Measurements from ENCODE around the gene TPM3.
"Not testable (repeated sequence)": the region's sequence is repeated elsewhere in the genome, so short reads cannot be mapped to it uniquely, and the experiment has no call there.

Gene TPM3

GRCh38 chr1:154145986-154146385, 45.9 kb downstream of the TPM3 start:
- no peak for DNase-seq (ENCODE audit: low spot score)
- Histone ChIP-seq H3K27ac (no peak overlapping the region), H3K4me3 (no peak overlapping the region)
- no peak for TF ChIP-seq CTCF (IDR thresholded peaks at IDR 0.05)

DNA sequence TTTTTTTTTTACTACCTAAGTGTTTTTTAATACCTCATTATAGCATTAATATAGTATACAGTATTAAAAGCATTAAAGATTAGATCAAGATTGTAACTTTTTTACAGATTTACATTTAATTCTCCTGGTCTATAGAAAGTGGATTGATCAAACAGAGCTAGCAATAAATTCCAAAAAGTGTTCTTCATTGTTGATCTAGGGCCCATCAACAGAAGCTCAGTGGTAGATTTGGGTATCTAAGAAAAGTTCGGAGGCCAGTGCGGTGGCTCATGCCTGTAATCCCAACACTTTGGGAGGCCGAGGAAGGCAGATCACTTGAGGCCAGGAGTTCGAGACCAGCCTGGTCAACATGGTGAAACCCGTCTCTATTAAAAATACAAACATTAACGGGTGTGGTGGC, 49.5 kb downstream of the TPM3 start:
- TF ChIP-seq CTCF (IDR thresholded peaks at IDR 0.05): no peak
- no peak for DNase-seq (ENCODE audit: low spot score)
- H3K27ac ChIP-seq: no peak overlapping the region
- H3K4me3 ChIP-seq: no peak overlapping the region

DNA sequence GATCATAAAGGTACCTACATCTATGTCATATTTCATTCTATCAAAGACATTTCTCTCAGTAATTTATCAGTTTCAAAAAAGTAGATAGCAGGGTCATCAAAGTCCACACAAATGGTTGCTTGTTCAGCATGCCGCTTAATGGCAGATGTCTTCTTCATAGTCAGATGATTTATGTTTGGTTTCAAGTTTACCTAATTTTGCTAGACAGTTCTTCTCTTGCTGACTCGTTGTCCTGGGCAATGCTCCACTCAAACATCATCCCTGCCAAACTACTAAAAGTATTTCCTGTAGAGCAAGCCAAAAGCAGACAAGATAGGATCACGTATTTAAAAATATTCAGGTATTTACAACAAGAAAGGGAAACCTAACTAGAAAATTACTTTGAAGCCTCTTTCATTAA, 50.7 kb downstream of the TPM3 start:
- Histone ChIP-seq H3K27ac (no peak overlapping the region), H3K4me3 (no peak overlapping the region)
- DNase-seq (ENCODE audit: low spot score): no peak
- no peak for TF ChIP-seq CTCF (IDR thresholded peaks at IDR 0.05)

DNA sequence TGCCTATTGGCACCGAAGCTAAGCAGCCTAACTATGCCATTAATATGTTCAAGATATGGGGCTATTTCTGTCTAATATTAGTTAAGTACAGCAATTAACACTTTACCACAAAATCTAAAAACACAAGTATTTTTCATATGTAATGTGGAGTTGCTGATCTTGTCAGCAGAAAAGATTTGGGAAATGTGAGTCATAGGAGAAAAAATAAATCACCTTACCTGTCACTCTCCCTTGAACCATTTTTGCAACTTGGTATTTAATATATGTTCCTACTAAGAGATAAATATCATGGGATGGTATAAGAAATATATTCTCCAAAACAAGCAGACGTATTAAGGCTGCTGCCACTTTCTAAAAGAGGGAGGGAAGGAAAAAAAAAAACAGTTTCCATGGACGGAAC, 54.0 kb downstream of the TPM3 start:
- DNase-seq (ENCODE audit: low spot score): no peak
- Histone ChIP-seq H3K27ac (no peak overlapping the region), H3K4me3 (no peak overlapping the region)
- no peak for TF ChIP-seq CTCF (IDR thresholded peaks at IDR 0.05)

DNA sequence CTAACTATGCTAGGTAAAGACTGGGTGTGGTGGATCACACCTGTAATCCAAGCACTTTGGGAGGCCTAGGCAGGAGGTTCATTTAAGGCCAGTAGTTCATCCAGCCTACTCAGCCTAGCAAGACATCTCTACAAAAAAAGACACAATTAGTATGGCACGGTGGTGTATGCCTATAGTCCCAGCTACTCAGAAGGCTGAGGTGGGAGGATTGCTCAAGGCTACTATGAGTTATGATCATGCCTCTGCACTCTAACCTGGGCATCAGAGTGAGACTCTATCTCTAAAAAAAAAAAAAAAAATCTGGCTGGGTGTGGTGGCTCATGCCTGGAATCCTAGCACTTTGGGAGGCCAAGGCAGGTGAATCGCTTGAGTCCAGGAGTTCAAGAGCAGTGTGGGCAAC, 58.6 kb downstream of the TPM3 start:
- no peak overlapping the region for H3K27ac ChIP-seq
- no peak for DNase-seq (ENCODE audit: low spot score)
- no peak overlapping the region for H3K4me3 ChIP-seq
- TF ChIP-seq CTCF (IDR thresholded peaks at IDR 0.05): no peak

DNA sequence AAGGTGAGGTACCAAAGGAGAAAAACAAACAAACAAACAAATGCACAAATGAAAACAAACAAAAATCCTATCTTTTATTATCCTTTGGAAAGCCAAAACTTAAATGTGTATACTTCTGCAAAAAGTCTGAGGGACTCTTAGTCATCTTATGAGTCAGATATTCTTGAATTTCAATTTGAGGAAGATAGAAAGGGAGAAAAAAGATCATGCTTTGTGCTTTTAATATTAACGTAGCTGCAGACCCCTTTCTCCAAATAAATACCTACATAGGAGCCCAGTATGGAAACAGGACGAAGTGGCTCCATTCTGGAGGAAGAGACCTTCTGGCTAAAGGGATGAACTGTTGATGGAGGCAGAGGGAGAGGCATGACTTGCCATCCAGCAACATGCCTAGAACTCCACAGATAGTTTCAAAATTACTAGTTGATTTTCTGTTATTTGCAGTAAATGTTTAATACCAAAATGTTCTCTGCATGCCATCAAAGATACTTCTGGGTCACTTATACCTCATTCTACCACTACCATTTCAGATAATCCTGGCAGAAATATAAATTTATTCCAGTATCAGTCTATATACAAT, 62.4 kb downstream of the TPM3 start:
- Histone ChIP-seq H3K4me3 (no peak overlapping the region), H3K27ac (no peak overlapping the region)
- no peak for TF ChIP-seq CTCF (IDR thresholded peaks at IDR 0.05)
- DNase-seq (ENCODE audit: low spot score): no peak

- not testable (repeated sequence) for H3K4me3 ChIP-seq; DNase-seq (ENCODE audit: low spot score); H3K27ac ChIP-seq
Observed at GRCh38 chr1:154123205-154123604, 68.7 kb downstream of the TPM3 start.

DNA sequence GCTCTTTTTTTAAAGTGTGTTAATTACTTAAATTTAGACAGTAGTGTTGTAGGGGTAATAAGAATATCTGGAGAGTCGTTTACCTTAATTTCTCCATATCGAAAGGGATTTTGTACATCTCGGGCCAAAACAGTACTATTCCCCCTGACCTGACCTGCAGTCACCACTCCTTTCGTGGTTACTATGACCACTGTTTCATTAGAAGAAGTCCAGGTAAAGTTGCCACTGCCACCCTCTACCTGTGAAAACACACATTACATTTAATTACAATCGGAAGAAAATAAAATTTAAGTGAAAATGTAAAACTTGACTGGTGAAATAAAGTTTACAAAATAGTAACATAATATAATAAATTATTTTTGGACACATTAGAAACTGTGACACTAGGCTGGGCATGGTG, 74.3 kb downstream of the TPM3 start:
- H3K27ac ChIP-seq: no peak overlapping the region
- no peak for TF ChIP-seq CTCF (IDR thresholded peaks at IDR 0.05)
- DNase-seq (ENCODE audit: low spot score): no peak
- no peak overlapping the region for H3K4me3 ChIP-seq
